SJCRH30 (cell line): ENCODE results near the gene OR4A16. TPM values are rescaled to one million over a fixed set of nuclear protein-coding genes. Genes with fewer than 3 reads are reported as not detected.

Source experiments
- DNase-seq, 2 experiments: peaks; one replicate each; pipeline ENCODE4 v3.0.0-alpha.2; 2015 to 2020
- H3K27ac ChIP-seq: fragments of 250-450 bp; sonication (Bioruptor Pico); 2 replicates; pipeline ENCODE4 v1.5.1; 2020; ENCODE audit warnings: mild to moderate bottlenecking, moderate library complexity
- H3K27me3 ChIP-seq: fragments of 250-450 bp; sonication (Bioruptor Pico); 2 replicates; pipeline ENCODE4 v1.5.1; 2020; ENCODE audit warnings: mild to moderate bottlenecking, moderate library complexity
- H3K36me3 ChIP-seq: fragments of 250-450 bp; sonication (Bioruptor Pico); 2 replicates; pipeline ENCODE4 v1.5.1; 2020; ENCODE audit warnings: mild to moderate bottlenecking, moderate library complexity
- H3K4me1 ChIP-seq: fragments of 250-450 bp; sonication (Bioruptor Pico); 2 replicates; pipeline ENCODE4 v1.5.1; 2020; ENCODE audit warnings: mild to moderate bottlenecking, moderate library complexity
- H3K4me3 ChIP-seq: fragments of 250-450 bp; sonication (Bioruptor Pico); 2 replicates; pipeline ENCODE4 v1.5.1; 2020; ENCODE audit warnings: mild to moderate bottlenecking, moderate library complexity
- H3K9me3 ChIP-seq: fragments of 250-450 bp; sonication (Bioruptor Pico); replicated peaks from 2 replicates; pipeline ENCODE4 v1.5.1; 2020; ENCODE audit warnings: mild to moderate bottlenecking, moderate library complexity
- total RNA-seq: library from RNA; depleted of rRNA; stranded (reverse); fragments of >200 nt; shearing (Covaris generic); gene quantifications from 2 replicates; pipeline ENCODE4 v1.2.3, GENCODE V29; 2014; rRNA removed

OR4A16 gene, protein sequence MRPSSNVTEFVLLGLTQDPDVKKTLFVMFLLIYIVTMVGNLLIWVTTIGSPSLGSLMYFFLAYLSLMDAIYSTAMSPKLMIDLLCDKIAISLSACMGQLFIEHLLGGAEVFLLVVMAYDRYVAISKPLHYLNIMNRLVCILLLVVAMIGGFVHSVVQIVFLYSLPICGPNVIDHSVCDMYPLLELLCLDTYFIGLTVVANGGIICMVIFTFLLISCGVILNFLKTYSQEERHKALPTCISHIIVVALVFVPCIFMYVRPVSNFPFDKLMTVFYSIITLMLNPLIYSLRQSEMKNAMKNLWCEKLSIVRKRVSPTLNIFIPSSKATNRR
- total RNA-seq: not detected in 2 replicates

DNA sequence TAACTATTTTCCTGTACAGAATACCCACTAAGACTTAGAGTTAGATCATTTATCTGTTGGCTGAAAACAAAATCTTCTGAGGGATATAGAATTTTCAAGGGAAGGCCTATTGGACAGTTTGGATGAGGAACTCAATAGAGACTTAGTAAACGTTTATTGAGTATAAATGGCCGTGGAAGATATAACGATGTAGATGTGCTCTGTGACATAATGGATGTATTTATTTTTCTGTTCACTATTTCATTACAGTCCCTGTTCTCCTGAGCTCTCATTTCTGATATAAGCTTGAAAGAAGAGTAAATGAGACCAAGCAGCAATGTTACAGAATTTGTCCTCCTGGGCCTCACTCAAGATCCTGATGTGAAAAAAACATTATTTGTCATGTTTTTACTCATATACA is at the start of gene OR4A16:
TSS of gene OR4A16 (plus strand) at position 301 of the 400 bp plus-strand sequence. CDS start at position 301, 0 bp downstream.
- no peak for DNase-seq
- Histone ChIP-seq H3K27ac (no peak within 1 kb of the TSS), H3K9me3 (no peaks in the 10 kb centered on the region)

DNA sequence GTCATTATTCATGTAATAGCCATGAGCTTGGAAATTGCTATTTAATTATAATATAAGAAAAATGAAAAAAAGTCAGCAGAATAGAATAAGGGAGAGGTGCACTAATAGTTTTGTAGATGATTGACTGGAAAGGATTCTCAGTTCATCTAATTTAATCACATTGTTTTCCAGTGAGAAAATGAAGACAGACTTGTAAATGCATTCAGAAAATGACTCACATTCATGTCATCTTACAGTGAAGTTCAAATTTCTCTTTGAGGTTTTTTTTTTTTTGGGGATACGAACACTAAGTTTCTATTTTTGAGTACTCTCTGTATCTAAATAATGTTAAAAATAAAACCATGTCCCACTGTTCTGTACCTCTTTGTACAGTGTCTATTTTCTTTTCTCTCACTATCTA is 18.5 kb upstream of the OR4A16 start:
- no peak overlapping the region for H3K4me3 ChIP-seq
- no peak overlapping the region for H3K27ac ChIP-seq
- no peaks in the 10 kb centered on the region for H3K9me3 ChIP-seq
- no peaks in the 10 kb centered on the region; the same call in 1 of the 2 replicates for H3K27me3 ChIP-seq
- H3K4me1 ChIP-seq: no peaks in the 10 kb centered on the region
- no peaks in the 10 kb centered on the region for H3K36me3 ChIP-seq
- no peak for DNase-seq

More for the DNA sequence above, at the start of gene OR4A16:
- H3K4me1 ChIP-seq: no peaks in the 10 kb centered on the region
- no peak within 1 kb of the TSS for H3K4me3 ChIP-seq
- H3K36me3 ChIP-seq: no peaks in the 10 kb centered on the region
- H3K27me3 ChIP-seq: no peaks in the 10 kb centered on the region

DNA sequence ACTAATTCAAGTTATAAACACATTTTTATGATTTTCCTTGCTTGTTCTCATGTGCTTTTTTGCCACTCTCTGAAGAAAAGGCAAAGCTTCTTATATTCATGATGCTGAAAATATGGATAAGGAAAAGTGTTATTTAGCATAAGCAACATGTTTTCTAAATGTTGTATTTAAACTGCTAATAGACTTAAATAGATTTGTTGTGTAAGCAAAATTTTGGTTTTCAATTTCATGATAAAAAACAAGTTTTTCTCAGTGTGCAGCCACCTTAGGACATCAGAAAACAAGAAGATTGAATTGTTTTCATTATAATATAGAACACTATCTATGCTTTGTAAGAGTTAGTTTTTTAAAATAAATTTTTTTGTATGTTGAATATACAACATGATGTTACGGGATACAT is 2.3 kb downstream of the OR4A16 start:
- Histone ChIP-seq H3K9me3 (no peaks in the 10 kb centered on the region), H3K4me3 (no peak overlapping the region), H3K27me3 (no peaks in the 10 kb centered on the region), H3K4me1 (no peaks in the 10 kb centered on the region), H3K27ac (no peak overlapping the region), H3K36me3 (no peaks in the 10 kb centered on the region)
- DNase-seq: no peak

DNA sequence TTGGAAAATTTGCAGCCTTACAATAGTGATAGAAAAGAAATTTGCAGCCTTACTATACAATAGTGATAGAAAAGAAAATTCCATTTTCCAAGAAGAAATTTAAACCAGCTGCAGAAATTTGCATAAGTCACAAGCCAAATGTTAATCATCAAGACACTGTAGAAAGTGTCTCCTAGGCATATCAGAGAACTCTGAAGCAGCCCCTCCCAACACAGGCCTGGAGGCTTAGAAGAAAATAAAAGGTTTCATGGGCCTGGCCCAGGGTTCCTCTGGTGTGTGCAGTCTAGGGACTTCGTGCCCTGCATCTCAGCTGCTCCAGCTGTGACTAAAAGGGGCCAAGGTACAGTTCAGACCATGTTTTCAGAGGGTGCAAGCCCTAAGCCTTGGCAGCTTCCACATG is 6.0 kb downstream of the OR4A16 start:
- H3K27me3 ChIP-seq: no peaks in the 10 kb centered on the region
- H3K4me3 ChIP-seq: no peak overlapping the region
- no peak for DNase-seq
- H3K36me3 ChIP-seq: no peaks in the 10 kb centered on the region
- no peaks in the 10 kb centered on the region for H3K9me3 ChIP-seq
- no peaks in the 10 kb centered on the region for H3K4me1 ChIP-seq
- no peak overlapping the region for H3K27ac ChIP-seq

DNA sequence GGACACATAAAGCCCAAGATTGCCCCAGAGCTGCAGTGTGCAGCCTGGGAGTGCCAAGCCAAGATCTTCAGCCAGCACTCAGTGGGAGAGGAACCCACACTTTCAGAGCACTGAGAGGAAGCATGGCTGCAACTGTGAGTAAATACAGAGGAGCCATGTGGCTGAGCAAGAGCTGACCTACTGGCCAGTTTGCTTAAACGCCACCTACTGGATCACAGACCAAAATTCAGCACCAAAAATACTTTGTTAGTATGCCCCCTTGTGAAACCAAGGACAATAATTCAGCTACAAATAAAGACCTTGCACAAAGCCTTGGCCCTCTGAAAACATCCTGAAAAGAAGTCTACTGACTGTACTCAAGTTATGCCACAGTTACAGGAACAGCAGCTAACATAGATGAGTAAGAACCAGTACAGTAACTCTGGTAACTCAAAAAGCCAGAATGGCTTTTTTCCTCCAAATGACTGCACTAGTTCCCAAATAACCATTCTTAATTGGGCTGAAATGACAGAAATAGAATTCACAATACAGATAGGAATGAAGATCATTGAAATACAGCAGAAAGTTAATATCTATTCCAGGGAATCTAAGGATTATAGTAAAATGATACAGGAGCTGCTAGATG is 14.7 kb downstream of the OR4A16 start:
- H3K4me1 ChIP-seq: no peaks in the 10 kb centered on the region
- H3K4me3 ChIP-seq: no peak overlapping the region
- no peaks in the 10 kb centered on the region for H3K36me3 ChIP-seq
- peak; percentile 12 to 53 for DNase-seq
- no peak overlapping the region for H3K27ac ChIP-seq
- H3K9me3 ChIP-seq: no peaks in the 10 kb centered on the region
- no peaks in the 10 kb centered on the region for H3K27me3 ChIP-seq

DNA sequence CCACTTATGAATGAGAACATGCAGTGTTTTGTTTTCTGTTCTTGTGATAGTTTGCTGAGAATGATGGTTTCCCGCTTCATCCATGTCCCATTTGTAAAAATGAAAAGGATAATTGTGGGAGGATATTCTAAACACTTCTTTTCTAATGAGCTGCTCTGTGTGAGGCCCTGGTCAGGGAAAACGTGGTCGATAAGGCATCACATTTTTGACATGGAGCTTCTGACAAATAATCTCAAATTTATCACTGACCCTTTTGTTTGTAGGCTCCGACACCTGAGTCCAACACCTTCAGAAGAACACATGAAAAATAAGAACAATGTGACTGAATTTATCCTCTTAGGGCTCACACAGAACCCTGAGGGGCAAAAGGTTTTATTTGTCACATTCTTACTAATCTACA is 24.7 kb downstream of the OR4A16 start, which contains the start of gene OR4A15:
TSS of gene OR4A15 (plus strand) at position 301 of the 400 bp plus-strand sequence. CDS start at position 301, 0 bp downstream.
- Histone ChIP-seq H3K27me3 (no peaks in the 10 kb centered on the region), H3K27ac (no peak within 1 kb of the TSS), H3K4me1 (no peaks in the 10 kb centered on the region), H3K4me3 (no peak within 1 kb of the TSS), H3K9me3 (no peaks in the 10 kb centered on the region), H3K36me3 (no peaks in the 10 kb centered on the region)
- DNase-seq: no peak

Other genes with a start within 250 kb of the OR4A16 start
- not detected in 2 replicates for gene TRIM48, start 81.0 kb upstream of the OR4A16 start, total RNA-seq
- gene OR4A15, start 24.8 kb downstream of the OR4A16 start, total RNA-seq: not detected in 2 replicates
- not detected in 2 replicates for gene OR4C15, start 211.3 kb downstream of the OR4A16 start, total RNA-seq
- not detected in 2 replicates for gene OR4C16, start 228.9 kb downstream of the OR4A16 start, total RNA-seq